K562 (cell line): ENCODE measurements around the gene TRA2B. TPM values are rescaled to one million over a fixed set of nuclear protein-coding genes. Genes with fewer than 3 reads are reported as not detected.

ENCODE experiments used
- ATAC-seq: fragments of 200-7000 bp; cut with Tn5 transposase; 3 replicates; pipeline ENCODE4 v1.9.1; 2020; ENCODE audit warnings: moderate library complexity
- BruUV-seq: library from RNA; stranded (reverse); fragments of 400-500 nt; replicated peaks from 2 replicates; lab custom pipeline; 2021; lab: Mats Ljungman, UMichigan
- CTCF ChIA-PET: fragments of 300-600 bp; formaldehyde crosslinking; extraction: SDS; loops from one replicate; lab custom pipeline; 2021; ENCODE audit warnings: low intra/inter-chr PET ratio; lab: Yijun Ruan, JAX
- POLR2A ChIA-PET: fragments of 300-600, 350-650 bp; sonication (Branson Sonifier 250); formaldehyde crosslinking; extraction: SDS; loops from one replicate; lab custom pipeline; 2021; ENCODE audit warnings: antibody characterized with exemption, inconsistent platforms; lab: Yijun Ruan, JAX
- DNase-seq, 4 experiments: peaks; one replicate each; pipeline versions ENCODE4 v3.0.0 to v3.0.0-alpha.2; 2011 to 2018; ENCODE audit warnings: low spot score in 3 of 4, mixed read lengths in 3 of 4; ENCODE audit errors: extremely low read depth in 1 of 4
- FAIRE-seq: peaks from 2 replicates; lab custom pipeline; 2011; peaks lifted over from hg19 to GRCh38; lab: Jason Lieb, UNC
- H2AFZ ChIP-seq: 2 replicates; pipeline ENCODE4 v1.6.0; 2011; ENCODE audit warnings: low read depth, low read length, control low read depth, inconsistent platforms
- H3K27ac ChIP-seq: fragments of 200-600 bp; 3 replicates; pipeline ENCODE4 v1.8.0; 2011; ENCODE audit warnings: low read depth, mild to moderate bottlenecking, control low read depth, inconsistent platforms, low read length, moderate library complexity, mixed read lengths; ENCODE audit errors: extremely low read depth
- H3K27me3 ChIP-seq, 2 experiments: fragments of 300-600 bp in 1 of 2; 2 replicates in 1 of 2; 3 replicates in 1 of 2; pipeline versions ENCODE4 v1.6.0 to v1.8.0; 2011; ENCODE audit warnings: inconsistent platforms in 2 of 2, low read length in 2 of 2, mild to moderate bottlenecking in 1 of 2, mixed read lengths in 1 of 2, moderate library complexity in 1 of 2; ENCODE audit not compliant: control insufficient read depth in 2 of 2, insufficient read depth in 2 of 2
- H3K36me3 ChIP-seq: fragments of 300-600 bp; 3 replicates; pipeline ENCODE4 v1.8.0; 2011; ENCODE audit warnings: mild to moderate bottlenecking, low read length, inconsistent platforms; ENCODE audit not compliant: control insufficient read depth, insufficient read depth
- H3K4me1 ChIP-seq, 2 experiments: fragments of 200-600 bp in 1 of 2; replicated peaks in 1 of 2; 2 replicates in 1 of 2; 3 replicates in 1 of 2; pipeline versions ENCODE4 v1.5.1 to v1.8.0; 2011; ENCODE audit warnings: inconsistent platforms in 2 of 2, low read length in 2 of 2, mild to moderate bottlenecking in 1 of 2, mixed read lengths in 1 of 2, moderate library complexity in 1 of 2; ENCODE audit not compliant: control insufficient read depth in 2 of 2, insufficient read depth in 2 of 2
- H3K4me2 ChIP-seq: 2 replicates; pipeline ENCODE4 v1.6.1; 2011; ENCODE audit warnings: low read length, control low read depth, inconsistent platforms, mixed read lengths; ENCODE audit not compliant: insufficient read depth
- H3K4me3 ChIP-seq: fragments of 200-600 bp; sonication (generic), shearing (Covaris generic); 2 replicates; pipeline ENCODE4 v1.5.1; 2016; ENCODE audit warnings: control low read depth, inconsistent platforms
- H3K79me2 ChIP-seq: fragments of 200-600 bp; 3 replicates; pipeline ENCODE4 v1.8.0; 2011; ENCODE audit warnings: low read length, inconsistent platforms; ENCODE audit not compliant: control insufficient read depth, insufficient read depth
- H3K9ac ChIP-seq, 2 experiments: 2 replicates each; pipeline versions ENCODE4 v1.6.0 to v1.6.1; 2011; ENCODE audit warnings: low read depth in 2 of 2, low read length in 2 of 2, control low read depth in 1 of 2, inconsistent platforms in 1 of 2, mild to moderate bottlenecking in 1 of 2, mixed read lengths in 1 of 2; ENCODE audit not compliant: insufficient read depth in 1 of 2
- H3K9me1 ChIP-seq: one replicate; pipeline ENCODE4 v1.6.0; 2011; ENCODE audit warnings: inconsistent platforms, mild to moderate bottlenecking, low read length, moderate library complexity; ENCODE audit not compliant: control insufficient read depth, insufficient read depth
- H3K9me3 ChIP-seq: replicated peaks from 2 replicates; pipeline ENCODE4 v1.5.1; 2011; ENCODE audit warnings: low read depth, low read length, inconsistent platforms; ENCODE audit not compliant: control insufficient read depth, insufficient read depth
- H4K20me1 ChIP-seq: replicated peaks from 2 replicates; pipeline ENCODE4 v1.6.1; 2011; ENCODE audit warnings: low read length, inconsistent platforms, mixed read lengths; ENCODE audit not compliant: control insufficient read depth, insufficient read depth
- CEBPG ChIP-seq, 3 experiments: fragments of 200-800 bp in 1 of 3; sonication (Bioruptor generic) in 1 of 3; sonication (generic) in 1 of 3; formaldehyde crosslinking in 1 of 3; IDR thresholded peaks in 2 of 3; conservative IDR thresholded peaks in 1 of 3; 2 replicates each; pipeline versions ENCODE4 v1.6.1 to v1.8.0; 2016 to 2022; ENCODE audit warnings: missing compliant biosample characterization in 2 of 3, missing genetic modification characterization in 2 of 3, mild to moderate bottlenecking in 1 of 3, missing genetic modification reagents in 1 of 3
- NFRKB ChIP-seq: fragments of 450-650 bp; IDR thresholded peaks from 2 replicates; pipeline ENCODE4 v1.6.1; 2016; ENCODE audit warnings: low read depth
- PHF8 ChIP-seq: fragments of 200-600 bp; sonication (generic); IDR thresholded peaks from 2 replicates; pipeline ENCODE4 v1.6.1; 2012; ENCODE audit warnings: mixed run types, mild to moderate bottlenecking, inconsistent platforms, low read length, moderate library complexity, borderline replicate concordance
- PRPF4 ChIP-seq: fragments of 200-400 bp; formaldehyde crosslinking; IDR thresholded peaks from one replicate; pipeline ENCODE4 v1.6.1; 2017; ENCODE audit warnings: low read length, low read depth, mild to moderate bottlenecking; ENCODE audit not compliant: insufficient read depth, poor library complexity, severe bottlenecking
- TSC22D4 ChIP-seq: fragments of 450-650 bp; IDR thresholded peaks from 2 replicates; pipeline ENCODE4 v1.6.1; 2016; ENCODE audit warnings: missing genetic modification characterization, missing biosample characterization, control low read depth
- U2AF1 ChIP-seq: fragments of 200-400 bp; formaldehyde crosslinking; optimal IDR thresholded peaks from 2 replicates; pipeline ENCODE3; 2017; ENCODE audit warnings: mild to moderate bottlenecking, low read depth, low read length, moderate library complexity
- ZNF316 ChIP-seq: fragments of 450-650 bp; IDR thresholded peaks from 2 replicates; pipeline ENCODE4 v1.6.1; 2016
- WGBS: fragments of 100-300 bp; shearing (Covaris generic); methylation state at CpG from one replicate; pipeline ENCODE4 v1.1.6; 2016; ENCODE audit warnings: low coverage, mixed read lengths; ENCODE audit not compliant: insufficient coverage; ENCODE audit errors: missing lambda C conversion rate; 5-methylcytosine and 5-hydroxymethylcytosine counted together
- in situ Hi-C: fragments of 300-500 bp; cut with MboI; formaldehyde crosslinking; loops from 4 replicates; pipeline ENCODE4 v1.15.0; 2018; ENCODE audit warnings: inconsistent platforms, mixed read lengths
- intact Hi-C: fragments of 100-400 bp; cut with micrococcal nuclease; formaldehyde crosslinking; loops from 2 replicates; pipeline ENCODE4 v1.14.2; 2022
- polyA plus RNA-seq, 8 experiments: library from polyadenylated mRNA; depleted of rRNA in 4 of 8; stranded (reverse) in 5 of 8; unstranded in 3 of 8; fragments of >200 nt; fragmentation: Nextera tagmentation in 2 of 8; fragmentation: Illumina TruSeq in 1 of 8; extraction: Ambion mirVana in 2 of 8; extraction: Trizol in 1 of 8; gene quantifications; 2 replicates each; pipeline versions ENCODE4 v1.2.1 to v1.2.3, GENCODE V29; 2011 to 2014; ENCODE audit warnings: inconsistent platforms in 1 of 8, missing spikeins in 1 of 8
- total RNA-seq, 7 experiments: library from RNA; depleted of rRNA in 6 of 7; stranded (reverse); fragments of >200 nt in 6 of 7; fragmentation: Illumina TruSeq in 2 of 7; extraction: Trizol in 2 of 7; gene quantifications; 2 replicates each; pipeline versions ENCODE4 v1.2.1 to v1.2.3, GENCODE V29; 2011 to 2021; ENCODE audit warnings: low replicate concordance in 1 of 7
- TF ChIP-seq, protein P1 (sequence below): sonication (generic); formaldehyde crosslinking; IDR thresholded peaks from 2 replicates; pipeline ENCODE4 v1.8.0; 2023; ENCODE audit warnings: mild to moderate bottlenecking, missing genetic modification reagents
- TF ChIP-seq, protein P2 (sequence below), 2 experiments: fragments of 450-650 bp in 1 of 2; sonication (generic) in 1 of 2; formaldehyde crosslinking in 1 of 2; IDR thresholded peaks in 1 of 2; conservative IDR thresholded peaks in 1 of 2; 2 replicates each; pipeline versions ENCODE4 v1.6.1 to v1.8.1; 2016 to 2023; ENCODE audit warnings: mild to moderate bottlenecking in 2 of 2, moderate library complexity in 2 of 2, inconsistent platforms in 1 of 2, missing genetic modification reagents in 1 of 2
- TF ChIP-seq, protein P3 (sequence below): fragments of 200-800 bp; sonication (Bioruptor generic); IDR thresholded peaks from 2 replicates; pipeline ENCODE4 v1.6.1; 2017; ENCODE audit warnings: missing genetic modification characterization, missing compliant biosample characterization

Gene TRA2B
- total and polyA plus RNA-seq, 9 of the 15 experiments (the other 6 are each of a cell fraction or from before 2014, with no cell fraction given) = 105 to 411 (median 278) TPM

DNA sequence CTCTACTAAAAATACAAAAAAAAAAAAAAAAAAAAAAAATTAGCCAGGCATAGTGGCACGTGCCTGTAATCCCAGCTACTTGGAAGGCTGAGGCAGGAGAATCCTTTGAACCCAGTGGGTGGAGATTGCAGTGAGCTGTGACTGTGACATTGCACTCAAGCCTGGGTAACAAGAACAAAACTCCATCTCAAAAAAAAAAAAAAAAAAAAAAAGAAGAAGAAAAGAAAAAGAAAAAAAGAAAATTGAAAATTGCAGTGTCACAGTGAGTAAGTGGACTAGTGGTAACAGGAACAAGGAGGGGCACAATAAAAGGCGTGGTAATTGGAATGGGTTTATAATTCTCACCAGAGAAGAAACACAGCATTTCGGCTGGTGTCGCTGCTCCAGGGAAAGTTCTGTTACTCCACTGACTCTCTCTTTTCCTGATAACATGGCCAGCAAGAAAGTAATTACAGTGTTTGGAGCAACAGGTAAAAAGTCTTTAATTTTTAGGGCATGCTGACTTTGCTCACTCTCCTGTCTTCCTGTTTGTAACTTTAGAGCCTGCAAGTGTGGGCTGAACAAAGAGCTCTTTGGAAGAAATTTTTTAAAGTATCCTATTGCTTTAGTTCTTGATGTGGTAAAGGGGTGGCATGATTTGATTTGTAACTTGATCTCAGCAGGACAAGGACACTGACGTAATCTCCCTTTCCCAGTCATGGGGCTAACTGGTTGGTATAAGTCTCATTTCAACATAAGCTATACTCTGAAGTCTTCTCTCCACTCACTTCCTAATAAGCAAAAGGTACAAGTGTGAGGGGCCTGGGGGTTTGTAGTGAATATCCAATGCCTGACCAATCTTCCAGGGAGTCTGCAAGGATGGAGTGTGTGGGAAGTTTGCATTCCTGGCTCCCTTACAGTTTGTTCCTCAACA is 22.1 kb upstream of the TRA2B start:
- in situ Hi-C loops = no loop called here
- no peak for TF ChIP-seq PRPF4
- TF ChIP-seq, protein P1, sequence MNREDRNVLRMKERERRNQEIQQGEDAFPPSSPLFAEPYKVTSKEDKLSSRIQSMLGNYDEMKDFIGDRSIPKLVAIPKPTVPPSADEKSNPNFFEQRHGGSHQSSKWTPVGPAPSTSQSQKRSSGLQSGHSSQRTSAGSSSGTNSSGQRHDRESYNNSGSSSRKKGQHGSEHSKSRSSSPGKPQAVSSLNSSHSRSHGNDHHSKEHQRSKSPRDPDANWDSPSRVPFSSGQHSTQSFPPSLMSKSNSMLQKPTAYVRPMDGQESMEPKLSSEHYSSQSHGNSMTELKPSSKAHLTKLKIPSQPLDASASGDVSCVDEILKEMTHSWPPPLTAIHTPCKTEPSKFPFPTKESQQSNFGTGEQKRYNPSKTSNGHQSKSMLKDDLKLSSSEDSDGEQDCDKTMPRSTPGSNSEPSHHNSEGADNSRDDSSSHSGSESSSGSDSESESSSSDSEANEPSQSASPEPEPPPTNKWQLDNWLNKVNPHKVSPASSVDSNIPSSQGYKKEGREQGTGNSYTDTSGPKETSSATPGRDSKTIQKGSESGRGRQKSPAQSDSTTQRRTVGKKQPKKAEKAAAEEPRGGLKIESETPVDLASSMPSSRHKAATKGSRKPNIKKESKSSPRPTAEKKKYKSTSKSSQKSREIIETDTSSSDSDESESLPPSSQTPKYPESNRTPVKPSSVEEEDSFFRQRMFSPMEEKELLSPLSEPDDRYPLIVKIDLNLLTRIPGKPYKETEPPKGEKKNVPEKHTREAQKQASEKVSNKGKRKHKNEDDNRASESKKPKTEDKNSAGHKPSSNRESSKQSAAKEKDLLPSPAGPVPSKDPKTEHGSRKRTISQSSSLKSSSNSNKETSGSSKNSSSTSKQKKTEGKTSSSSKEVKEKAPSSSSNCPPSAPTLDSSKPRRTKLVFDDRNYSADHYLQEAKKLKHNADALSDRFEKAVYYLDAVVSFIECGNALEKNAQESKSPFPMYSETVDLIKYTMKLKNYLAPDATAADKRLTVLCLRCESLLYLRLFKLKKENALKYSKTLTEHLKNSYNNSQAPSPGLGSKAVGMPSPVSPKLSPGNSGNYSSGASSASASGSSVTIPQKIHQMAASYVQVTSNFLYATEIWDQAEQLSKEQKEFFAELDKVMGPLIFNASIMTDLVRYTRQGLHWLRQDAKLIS (CRISPR knock-in tag) = no peak
- peak; percentile 91 for TF ChIP-seq ZNF316
- 0 out of 2 replicates have a peak, but pooled peaks have one; percentile 8 for TF ChIP-seq NFRKB
- TF ChIP-seq PHF8 = peak; percentile 18; the same call in 1 of the 2 replicates
- TF ChIP-seq TSC22D4 (tag) = no peak
- TF ChIP-seq, protein P2, sequence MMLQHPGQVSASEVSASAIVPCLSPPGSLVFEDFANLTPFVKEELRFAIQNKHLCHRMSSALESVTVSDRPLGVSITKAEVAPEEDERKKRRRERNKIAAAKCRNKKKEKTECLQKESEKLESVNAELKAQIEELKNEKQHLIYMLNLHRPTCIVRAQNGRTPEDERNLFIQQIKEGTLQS (IDR thresholded peaks at IDR 0.05) = peak; percentile 56; the same call in 1 of the 2 replicates
- TF ChIP-seq, protein P2 (CRISPR knock-in tag; conservative IDR thresholded peaks at IDR 0.05) = no peak
- TF ChIP-seq U2AF1 = no peak
- TF ChIP-seq CEBPG (CRISPR knock-in tag; IDR thresholded peaks at IDR 0.05) = no peak
- peak in 1 of 2 experiments; percentile 55; a peak in 1 of 4 replicates for TF ChIP-seq CEBPG (tag; conservative IDR thresholded peaks at IDR 0.05 in 1 of 2, IDR thresholded peaks at IDR 0.05 in 1 of 2)
- TF ChIP-seq, protein P3, sequence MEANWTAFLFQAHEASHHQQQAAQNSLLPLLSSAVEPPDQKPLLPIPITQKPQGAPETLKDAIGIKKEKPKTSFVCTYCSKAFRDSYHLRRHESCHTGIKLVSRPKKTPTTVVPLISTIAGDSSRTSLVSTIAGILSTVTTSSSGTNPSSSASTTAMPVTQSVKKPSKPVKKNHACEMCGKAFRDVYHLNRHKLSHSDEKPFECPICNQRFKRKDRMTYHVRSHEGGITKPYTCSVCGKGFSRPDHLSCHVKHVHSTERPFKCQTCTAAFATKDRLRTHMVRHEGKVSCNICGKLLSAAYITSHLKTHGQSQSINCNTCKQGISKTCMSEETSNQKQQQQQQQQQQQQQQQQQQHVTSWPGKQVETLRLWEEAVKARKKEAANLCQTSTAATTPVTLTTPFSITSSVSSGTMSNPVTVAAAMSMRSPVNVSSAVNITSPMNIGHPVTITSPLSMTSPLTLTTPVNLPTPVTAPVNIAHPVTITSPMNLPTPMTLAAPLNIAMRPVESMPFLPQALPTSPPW = peak; percentile 27; the same call in 1 of the 2 replicates

More for the DNA sequence above, 22.1 kb upstream of the TRA2B start:
- 0 out of 2 replicates have a peak, but pooled peaks cover 2% of the 10 kb centered on the region for H3K9me3 ChIP-seq
- ChIA-PET CTCF (interaction anchor here (0.5 kb wide), 1 partner anchor 580 kb away, joined by 3 read pairs; no protein-coding TSS in a partner anchor), POLR2A (interaction anchor here (0.7 to 2.4 kb wide), 5 partner anchors 12 to 284 kb away, joined by 3 to 13 read pairs (median 3); partner anchors contain the start of gene TRA2B)
- ATAC-seq (peak; percentile 85), FAIRE-seq (peak; percentile 23), DNase-seq (peak; percentile 30 to 53 (median 38))
- 13% methylated on average over 5 of the region's 5 CpGs for WGBS
- H3K27me3 ChIP-seq = no peaks in the 10 kb centered on the region
- H3K79me2 ChIP-seq = no peaks in the 10 kb centered on the region
- intact Hi-C loops = no loop called here
- no peaks in the 10 kb centered on the region for H3K9me1 ChIP-seq
- H3K4me1 ChIP-seq = peaks cover 3 to 10% of the 10 kb centered on the region in 2 experiments; a peak in 2 of 5 replicates
- peak overlapping the region in 1 of 2 experiments; percentile 9; a peak in 1 of 4 replicates for H3K9ac ChIP-seq
- H3K4me3 ChIP-seq = no peak overlapping the region
- no peaks in the 10 kb centered on the region for H3K36me3 ChIP-seq
- TSS peak; percentile 87 for BruUV-seq
- peak overlapping the region; percentile 75 for H2AFZ ChIP-seq
- H4K20me1 ChIP-seq = no peaks in the 10 kb centered on the region
- peak overlapping the region; percentile 57; the same call in 2 of the 3 replicates for H3K27ac ChIP-seq
- peak overlapping the region; percentile 32 for H3K4me2 ChIP-seq
